OCI-LY1 (cell line): ENCODE data around the gene NDST4.

ENCODE experiments used
- H2AFZ ChIP-seq: fragments of 200-600 bp; sonication (generic), shearing (Covaris generic); 2 replicates; pipeline ENCODE4 v1.6.0; 2014; ENCODE audit warnings: antibody characterized with exemption, mild to moderate bottlenecking, low read length
- H3F3A ChIP-seq: fragments of 200-600 bp; sonication (generic), shearing (Covaris generic); 2 replicates; pipeline ENCODE4 v1.6.0; 2014; ENCODE audit warnings: mild to moderate bottlenecking, antibody characterized with exemption, low read length, moderate library complexity; ENCODE audit not compliant: insufficient read depth
- H3K27ac ChIP-seq: fragments of 200-600 bp; sonication (generic); 2 replicates; pipeline ENCODE4 v1.5.1; 2014; ENCODE audit warnings: low read length, mixed run types, mild to moderate bottlenecking, low read depth; ENCODE audit not compliant: poor library complexity, severe bottlenecking
- H3K27me3 ChIP-seq: fragments of 200-600 bp; sonication (generic); 2 replicates; pipeline ENCODE4 v1.6.0; 2014; ENCODE audit warnings: antibody characterized with exemption, mild to moderate bottlenecking, low read length, moderate library complexity; ENCODE audit not compliant: insufficient read depth
- H3K36me3 ChIP-seq: fragments of 200-600 bp; sonication (generic); 2 replicates; pipeline ENCODE4 v1.6.1; 2014; ENCODE audit warnings: mild to moderate bottlenecking, antibody characterized with exemption, low read length, moderate library complexity, mixed read lengths; ENCODE audit not compliant: insufficient read depth
- H3K4me1 ChIP-seq: fragments of 200-600 bp; sonication (generic); 2 replicates; pipeline ENCODE4 v1.5.1; 2014; ENCODE audit warnings: mild to moderate bottlenecking, low read length, moderate library complexity; ENCODE audit not compliant: insufficient read depth, severe bottlenecking
- H3K4me2 ChIP-seq: fragments of 200-600 bp; sonication (generic), shearing (Covaris generic); 2 replicates; pipeline ENCODE4 v1.6.1; 2014; ENCODE audit warnings: low read length
- H3K4me3 ChIP-seq: fragments of 200-600 bp; sonication (generic); 2 replicates; pipeline ENCODE4 v1.5.1; 2014; ENCODE audit warnings: low read length, low read depth, mild to moderate bottlenecking, mixed read lengths; ENCODE audit not compliant: poor library complexity, severe bottlenecking
- H3K79me2 ChIP-seq: fragments of 200-600 bp; shearing (Covaris generic); 2 replicates; pipeline ENCODE4 v1.6.1; 2016; ENCODE audit warnings: mixed run types, low read length, mixed read lengths; ENCODE audit not compliant: insufficient read depth
- H3K9ac ChIP-seq: fragments of 200-600 bp; sonication (generic), shearing (Covaris generic); 2 replicates; pipeline ENCODE4 v1.6.1; 2014; ENCODE audit warnings: mild to moderate bottlenecking, low read length, mixed read lengths
- H3K9me2 ChIP-seq: fragments of 200-600 bp; sonication (generic), shearing (Covaris generic); 2 replicates; pipeline ENCODE4 v1.6.1; 2014; ENCODE audit warnings: low read depth, mild to moderate bottlenecking, low read length, mixed read lengths
- H3K9me3 ChIP-seq: fragments of 200-600 bp; shearing (Covaris generic); 2 replicates; pipeline ENCODE4 v1.6.1; 2014; ENCODE audit warnings: low read length, mixed read lengths
- H4K20me1 ChIP-seq: fragments of 200-600 bp; sonication (generic), shearing (Covaris generic); 2 replicates; pipeline ENCODE4 v1.6.0; 2016; ENCODE audit warnings: mild to moderate bottlenecking, low read length; ENCODE audit not compliant: insufficient read depth
- CTCF ChIP-seq: fragments of 200-600 bp; sonication (generic), shearing (Covaris generic); IDR thresholded peaks from 2 replicates; pipeline ENCODE4 v1.5.1; 2017; ENCODE audit warnings: mild to moderate bottlenecking, antibody characterized with exemption, low read length, moderate library complexity, mixed read lengths
- EZH2 ChIP-seq: fragments of 200-600 bp; sonication (generic), shearing (Covaris generic); IDR thresholded peaks from 2 replicates; pipeline ENCODE4 v1.8.0; 2017; ENCODE audit warnings: borderline replicate concordance, mixed run types, mild to moderate bottlenecking, antibody characterized with exemption, low read length, moderate library complexity, mixed read lengths

Gene NDST4

DNA sequence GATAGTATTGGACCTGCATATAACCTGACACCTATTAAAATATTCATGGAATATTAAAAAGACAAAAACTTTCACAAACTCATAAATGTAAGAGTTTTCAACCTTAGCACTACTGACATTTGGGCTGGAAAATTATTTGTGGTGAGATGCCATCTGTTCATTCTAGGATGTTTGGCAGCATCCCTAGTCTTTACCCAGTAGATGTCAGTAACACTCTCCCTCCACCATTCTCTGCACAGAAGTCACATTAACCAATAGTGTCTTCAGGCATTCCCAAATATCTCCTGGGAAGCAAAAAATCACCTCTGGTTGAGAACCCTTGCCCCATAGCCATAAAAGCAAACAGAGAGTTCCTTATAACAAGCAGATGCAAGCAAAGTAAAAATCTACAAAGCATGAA, 41.4 kb upstream of the NDST4 start:
- TF ChIP-seq EZH2 = no peak
- no peak for TF ChIP-seq CTCF
- no peak overlapping the region for H3K4me3 ChIP-seq
- H3K36me3 ChIP-seq = no peaks in the 10 kb centered on the region
- no peaks in the 10 kb centered on the region for H3K27me3 ChIP-seq
- no peaks in the 10 kb centered on the region for H3F3A ChIP-seq
- H3K4me1 ChIP-seq = no peaks in the 10 kb centered on the region
- H2AFZ ChIP-seq = no peak overlapping the region
- H3K27ac ChIP-seq = no peak overlapping the region
- H4K20me1 ChIP-seq = no peaks in the 10 kb centered on the region
- no peaks in the 10 kb centered on the region for H3K9me2 ChIP-seq
- H3K9ac ChIP-seq = no peak overlapping the region
- H3K79me2 ChIP-seq = no peaks in the 10 kb centered on the region
- H3K4me2 ChIP-seq = no peak overlapping the region
- H3K9me3 ChIP-seq = no peaks in the 10 kb centered on the region

- Histone ChIP-seq H3K36me3 (no peaks in the 10 kb centered on the region), H3F3A (no peaks in the 10 kb centered on the region), H3K4me1 (no peaks in the 10 kb centered on the region), H3K9me3 (no peaks in the 10 kb centered on the region), H2AFZ (no peak overlapping the region), H3K9ac (no peak overlapping the region), H3K4me3 (no peak overlapping the region), H3K4me2 (no peak overlapping the region), H3K79me2 (no peaks in the 10 kb centered on the region), H3K27me3 (no peaks in the 10 kb centered on the region), H4K20me1 (no peaks in the 10 kb centered on the region), H3K9me2 (no peaks in the 10 kb centered on the region), H3K27ac (no peak overlapping the region)
- TF ChIP-seq CTCF = no peak
- no peak for TF ChIP-seq EZH2
These were observed 39.5 kb upstream of the NDST4 start for GRCh38 chr4:115152965-115153364.

GRCh38 chr4:115152081-115152480, 38.7 kb upstream of the NDST4 start:
- H3K27me3 ChIP-seq = no peaks in the 10 kb centered on the region
- H3K9me2 ChIP-seq = no peaks in the 10 kb centered on the region
- no peak overlapping the region for H3K27ac ChIP-seq
- no peaks in the 10 kb centered on the region for H3K4me1 ChIP-seq
- H3K9ac ChIP-seq = no peak overlapping the region
- no peak overlapping the region for H2AFZ ChIP-seq
- H3K79me2 ChIP-seq = no peaks in the 10 kb centered on the region
- H4K20me1 ChIP-seq = no peaks in the 10 kb centered on the region
- TF ChIP-seq CTCF (no peak), EZH2 (no peak)
- no peaks in the 10 kb centered on the region for H3K9me3 ChIP-seq
- no peak overlapping the region for H3K4me2 ChIP-seq
- H3F3A ChIP-seq = no peaks in the 10 kb centered on the region
- no peak overlapping the region for H3K4me3 ChIP-seq
- no peaks in the 10 kb centered on the region for H3K36me3 ChIP-seq
